K562 (cell line): ENCODE results near the gene SIRT7. TPM values are rescaled to one million over a fixed set of nuclear protein-coding genes. Genes with fewer than 3 reads are reported as not detected.

Source experiments
- CAMTA2 ChIP-seq: fragments of 250-450 bp; sonication (Bioruptor Pico); conservative IDR thresholded peaks from 2 replicates; pipeline ENCODE4 v1.5.1; 2022
- E2F5 ChIP-seq: sonication (generic); formaldehyde crosslinking; IDR thresholded peaks from 2 replicates; pipeline ENCODE4 v1.8.0; 2022; ENCODE audit warnings: mild to moderate bottlenecking, missing genetic modification reagents
- L3MBTL2 ChIP-seq: fragments of 450-650 bp; IDR thresholded peaks from 2 replicates; pipeline ENCODE4 v1.6.1; 2016; ENCODE audit warnings: mild to moderate bottlenecking, moderate library complexity
- NR3C1 ChIP-seq: sonication (generic); formaldehyde crosslinking; IDR thresholded peaks from 2 replicates; pipeline ENCODE4 v1.8.1; 2022; ENCODE audit warnings: missing genetic modification reagents
- PRPF4 ChIP-seq: fragments of 200-400 bp; formaldehyde crosslinking; IDR thresholded peaks from one replicate; pipeline ENCODE4 v1.6.1; 2017; ENCODE audit warnings: low read length, low read depth, mild to moderate bottlenecking; ENCODE audit not compliant: insufficient read depth, poor library complexity, severe bottlenecking
- SFPQ ChIP-seq: fragments of 200-400 bp; formaldehyde crosslinking; IDR thresholded peaks from 2 replicates; pipeline ENCODE4 v1.6.1; 2017; ENCODE audit warnings: mild to moderate bottlenecking, low read depth, low read length, moderate library complexity
- TSC22D4 ChIP-seq: fragments of 450-650 bp; IDR thresholded peaks from 2 replicates; pipeline ENCODE4 v1.6.1; 2016; ENCODE audit warnings: missing genetic modification characterization, missing biosample characterization, control low read depth
- polyA plus RNA-seq, 8 experiments: library from polyadenylated mRNA; depleted of rRNA in 4 of 8; stranded (reverse) in 5 of 8; unstranded in 3 of 8; fragments of >200 nt; fragmentation: Nextera tagmentation in 2 of 8; fragmentation: Illumina TruSeq in 1 of 8; extraction: Ambion mirVana in 2 of 8; extraction: Trizol in 1 of 8; gene quantifications; 2 replicates each; pipeline versions ENCODE4 v1.2.1 to v1.2.3, GENCODE V29; 2011 to 2014; ENCODE audit warnings: inconsistent platforms in 1 of 8, missing spikeins in 1 of 8
- total RNA-seq, 7 experiments: library from RNA; depleted of rRNA in 6 of 7; stranded (reverse); fragments of >200 nt in 6 of 7; fragmentation: Illumina TruSeq in 2 of 7; extraction: Trizol in 2 of 7; gene quantifications; 2 replicates each; pipeline versions ENCODE4 v1.2.1 to v1.2.3, GENCODE V29; 2011 to 2021; ENCODE audit warnings: low replicate concordance in 1 of 7
- TF ChIP-seq, protein P1 (sequence below): sonication (generic); formaldehyde crosslinking; IDR thresholded peaks from 2 replicates; pipeline ENCODE4 v1.8.0; 2023; ENCODE audit warnings: mild to moderate bottlenecking, missing genetic modification reagents
- TF ChIP-seq, protein P2 (sequence below): fragments of 250-450 bp; sonication (Bioruptor Pico); IDR thresholded peaks from 2 replicates; pipeline ENCODE4 v1.5.1; 2021; ENCODE audit warnings: mild to moderate bottlenecking
- TF ChIP-seq, protein P3 (sequence below): fragments of 250-450 bp; sonication (Bioruptor Pico); IDR thresholded peaks from 2 replicates; pipeline ENCODE4 v1.9.0; 2021; ENCODE audit warnings: mild to moderate bottlenecking, inconsistent platforms

SIRT7 gene
- total and polyA plus RNA-seq, 9 of the 15 experiments (the other 6 are each of a cell fraction or from before 2014, with no cell fraction given) = 1.6 to 54.8 (median 20.3) TPM

DNA sequence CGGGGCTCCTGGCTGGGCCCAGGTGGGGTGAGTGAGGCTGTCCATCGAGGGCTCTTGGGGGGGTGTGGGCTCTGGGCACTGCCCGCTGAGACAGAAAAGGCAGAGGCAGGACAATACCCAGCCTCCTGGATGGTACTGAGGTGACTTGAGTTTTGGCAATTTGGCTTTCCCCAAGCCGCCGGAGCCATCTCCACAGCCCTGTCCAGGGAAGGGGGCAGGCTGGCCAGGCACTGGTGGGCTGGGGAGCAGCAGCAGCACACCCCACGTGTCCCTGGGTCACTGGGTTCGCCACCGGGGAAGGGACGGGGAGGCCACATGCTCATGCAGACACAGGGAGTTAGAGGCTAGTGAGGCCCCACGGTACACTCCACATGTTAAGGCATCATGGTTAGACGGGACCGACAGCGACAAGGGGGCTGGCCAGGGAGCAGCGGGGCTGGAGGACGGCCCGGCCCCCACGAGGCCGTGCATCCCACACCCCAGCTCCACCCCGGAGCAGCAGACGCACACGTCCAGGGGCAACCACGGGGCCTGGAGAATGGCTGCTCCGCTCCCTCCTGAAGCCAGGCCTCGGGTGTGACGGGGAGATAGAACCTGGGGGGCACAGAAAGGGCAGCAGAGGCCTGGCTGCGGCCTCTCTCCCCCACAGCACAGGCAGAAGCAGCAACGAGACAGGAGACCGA, 49.8 kb downstream of the SIRT7 start (continued):
- 0 out of 2 replicates have a peak, but pooled peaks have one; percentile 7 for TF ChIP-seq CAMTA2 (CRISPR knock-in tag)
- 0 out of 2 replicates have a peak, but pooled peaks have one; percentile 31 for TF ChIP-seq L3MBTL2
- TF ChIP-seq, protein P1, sequence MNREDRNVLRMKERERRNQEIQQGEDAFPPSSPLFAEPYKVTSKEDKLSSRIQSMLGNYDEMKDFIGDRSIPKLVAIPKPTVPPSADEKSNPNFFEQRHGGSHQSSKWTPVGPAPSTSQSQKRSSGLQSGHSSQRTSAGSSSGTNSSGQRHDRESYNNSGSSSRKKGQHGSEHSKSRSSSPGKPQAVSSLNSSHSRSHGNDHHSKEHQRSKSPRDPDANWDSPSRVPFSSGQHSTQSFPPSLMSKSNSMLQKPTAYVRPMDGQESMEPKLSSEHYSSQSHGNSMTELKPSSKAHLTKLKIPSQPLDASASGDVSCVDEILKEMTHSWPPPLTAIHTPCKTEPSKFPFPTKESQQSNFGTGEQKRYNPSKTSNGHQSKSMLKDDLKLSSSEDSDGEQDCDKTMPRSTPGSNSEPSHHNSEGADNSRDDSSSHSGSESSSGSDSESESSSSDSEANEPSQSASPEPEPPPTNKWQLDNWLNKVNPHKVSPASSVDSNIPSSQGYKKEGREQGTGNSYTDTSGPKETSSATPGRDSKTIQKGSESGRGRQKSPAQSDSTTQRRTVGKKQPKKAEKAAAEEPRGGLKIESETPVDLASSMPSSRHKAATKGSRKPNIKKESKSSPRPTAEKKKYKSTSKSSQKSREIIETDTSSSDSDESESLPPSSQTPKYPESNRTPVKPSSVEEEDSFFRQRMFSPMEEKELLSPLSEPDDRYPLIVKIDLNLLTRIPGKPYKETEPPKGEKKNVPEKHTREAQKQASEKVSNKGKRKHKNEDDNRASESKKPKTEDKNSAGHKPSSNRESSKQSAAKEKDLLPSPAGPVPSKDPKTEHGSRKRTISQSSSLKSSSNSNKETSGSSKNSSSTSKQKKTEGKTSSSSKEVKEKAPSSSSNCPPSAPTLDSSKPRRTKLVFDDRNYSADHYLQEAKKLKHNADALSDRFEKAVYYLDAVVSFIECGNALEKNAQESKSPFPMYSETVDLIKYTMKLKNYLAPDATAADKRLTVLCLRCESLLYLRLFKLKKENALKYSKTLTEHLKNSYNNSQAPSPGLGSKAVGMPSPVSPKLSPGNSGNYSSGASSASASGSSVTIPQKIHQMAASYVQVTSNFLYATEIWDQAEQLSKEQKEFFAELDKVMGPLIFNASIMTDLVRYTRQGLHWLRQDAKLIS (CRISPR knock-in tag) = peak; percentile 8
- peak; percentile 46 for TF ChIP-seq PRPF4
- 0 out of 2 replicates have a peak, but pooled peaks have one; percentile 76 for TF ChIP-seq E2F5 (CRISPR knock-in tag)
- TF ChIP-seq SFPQ = no peak
- no peak for TF ChIP-seq TSC22D4 (tag)
- 0 out of 2 replicates have a peak, but pooled peaks have one; percentile 10 for TF ChIP-seq NR3C1 (CRISPR knock-in tag)
- TF ChIP-seq, protein P2, sequence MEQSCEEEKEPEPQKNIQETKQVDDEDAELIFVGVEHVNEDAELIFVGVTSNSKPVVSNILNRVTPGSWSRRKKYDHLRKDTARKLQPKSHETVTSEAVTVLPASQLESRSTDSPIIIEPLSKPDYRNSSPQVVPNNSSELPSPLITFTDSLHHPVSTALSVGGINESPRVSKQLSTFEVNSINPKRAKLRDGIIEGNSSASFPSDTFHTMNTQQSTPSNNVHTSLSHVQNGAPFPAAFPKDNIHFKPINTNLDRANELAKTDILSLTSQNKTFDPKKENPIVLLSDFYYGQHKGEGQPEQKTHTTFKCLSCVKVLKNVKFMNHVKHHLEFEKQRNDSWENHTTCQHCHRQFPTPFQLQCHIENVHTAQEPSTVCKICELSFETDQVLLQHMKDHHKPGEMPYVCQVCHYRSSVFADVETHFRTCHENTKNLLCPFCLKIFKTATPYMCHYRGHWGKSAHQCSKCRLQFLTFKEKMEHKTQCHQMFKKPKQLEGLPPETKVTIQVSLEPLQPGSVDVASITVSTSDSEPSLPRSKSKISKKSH = 0 out of 2 replicates have a peak, but pooled peaks have one; percentile 9
- TF ChIP-seq, protein P3, sequence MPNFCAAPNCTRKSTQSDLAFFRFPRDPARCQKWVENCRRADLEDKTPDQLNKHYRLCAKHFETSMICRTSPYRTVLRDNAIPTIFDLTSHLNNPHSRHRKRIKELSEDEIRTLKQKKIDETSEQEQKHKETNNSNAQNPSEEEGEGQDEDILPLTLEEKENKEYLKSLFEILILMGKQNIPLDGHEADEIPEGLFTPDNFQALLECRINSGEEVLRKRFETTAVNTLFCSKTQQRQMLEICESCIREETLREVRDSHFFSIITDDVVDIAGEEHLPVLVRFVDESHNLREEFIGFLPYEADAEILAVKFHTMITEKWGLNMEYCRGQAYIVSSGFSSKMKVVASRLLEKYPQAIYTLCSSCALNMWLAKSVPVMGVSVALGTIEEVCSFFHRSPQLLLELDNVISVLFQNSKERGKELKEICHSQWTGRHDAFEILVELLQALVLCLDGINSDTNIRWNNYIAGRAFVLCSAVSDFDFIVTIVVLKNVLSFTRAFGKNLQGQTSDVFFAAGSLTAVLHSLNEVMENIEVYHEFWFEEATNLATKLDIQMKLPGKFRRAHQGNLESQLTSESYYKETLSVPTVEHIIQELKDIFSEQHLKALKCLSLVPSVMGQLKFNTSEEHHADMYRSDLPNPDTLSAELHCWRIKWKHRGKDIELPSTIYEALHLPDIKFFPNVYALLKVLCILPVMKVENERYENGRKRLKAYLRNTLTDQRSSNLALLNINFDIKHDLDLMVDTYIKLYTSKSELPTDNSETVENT (CRISPR knock-in tag) = 0 out of 2 replicates have a peak, but pooled peaks have one; percentile 9
